GM19395 (cell line): Measurements from ENCODE around the gene TSC2.
"Not testable (repeated sequence)": the region's sequence is repeated elsewhere in the genome, so short reads cannot be mapped to it uniquely, and the experiment has no call there.

Source experiments
- ATAC-seq: cut with Tn5 transposase; IDR thresholded peaks from one replicate; pipeline ENCODE4 v1.9.1; 2021; ENCODE audit warnings: mild to moderate bottlenecking, moderate library complexity; ENCODE audit not compliant: unreplicated experiment

Gene TSC2

GRCh38 chr16:2009791-2010510, 37.8 kb upstream of the TSC2 start, which contains the start of gene ZNF598:
ZNF598 (minus strand) TSS chr16:2009821.
- ATAC-seq: peak; percentile 67

DNA sequence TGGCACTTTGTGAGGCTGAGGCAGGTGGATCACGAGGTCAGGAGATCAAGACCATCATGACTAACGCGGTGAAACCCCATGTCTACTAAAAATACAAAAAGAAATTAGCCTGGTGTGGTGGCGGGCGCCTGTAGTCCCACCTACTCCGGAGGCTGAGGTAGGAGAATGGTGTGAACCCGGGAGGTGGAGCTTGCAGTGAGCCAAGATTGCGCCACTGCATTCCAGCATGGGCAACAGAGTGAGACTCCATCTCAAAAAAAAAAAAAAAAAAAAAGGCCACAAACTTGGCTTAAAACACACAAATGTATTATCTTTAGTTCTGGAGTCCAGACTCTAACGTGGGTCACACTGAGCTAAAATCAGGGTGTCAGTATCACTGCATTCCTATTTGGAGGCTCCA, 36.1 kb upstream of the TSC2 start:
- ATAC-seq: not testable (repeated sequence)

DNA sequence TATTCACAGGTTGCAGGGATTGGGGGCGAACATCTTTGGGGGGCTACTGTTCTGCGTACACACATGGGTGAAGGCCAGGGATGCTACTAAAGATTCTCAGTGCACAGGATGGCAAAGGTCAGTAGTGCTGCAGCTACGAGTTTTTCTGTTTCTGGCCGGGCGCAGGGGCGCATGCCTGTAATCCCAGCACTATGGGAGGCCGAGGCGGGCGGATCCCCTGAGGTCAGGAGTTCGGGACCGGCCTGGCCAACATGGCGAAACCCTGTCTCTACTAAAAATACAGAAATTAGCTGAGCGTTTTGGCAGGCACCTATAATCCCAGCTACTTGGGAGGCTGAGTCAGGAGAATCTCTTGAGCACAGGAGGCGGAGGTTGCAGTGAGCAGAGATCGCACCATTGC, 34.3 kb upstream of the TSC2 start:
- no peak for ATAC-seq

DNA sequence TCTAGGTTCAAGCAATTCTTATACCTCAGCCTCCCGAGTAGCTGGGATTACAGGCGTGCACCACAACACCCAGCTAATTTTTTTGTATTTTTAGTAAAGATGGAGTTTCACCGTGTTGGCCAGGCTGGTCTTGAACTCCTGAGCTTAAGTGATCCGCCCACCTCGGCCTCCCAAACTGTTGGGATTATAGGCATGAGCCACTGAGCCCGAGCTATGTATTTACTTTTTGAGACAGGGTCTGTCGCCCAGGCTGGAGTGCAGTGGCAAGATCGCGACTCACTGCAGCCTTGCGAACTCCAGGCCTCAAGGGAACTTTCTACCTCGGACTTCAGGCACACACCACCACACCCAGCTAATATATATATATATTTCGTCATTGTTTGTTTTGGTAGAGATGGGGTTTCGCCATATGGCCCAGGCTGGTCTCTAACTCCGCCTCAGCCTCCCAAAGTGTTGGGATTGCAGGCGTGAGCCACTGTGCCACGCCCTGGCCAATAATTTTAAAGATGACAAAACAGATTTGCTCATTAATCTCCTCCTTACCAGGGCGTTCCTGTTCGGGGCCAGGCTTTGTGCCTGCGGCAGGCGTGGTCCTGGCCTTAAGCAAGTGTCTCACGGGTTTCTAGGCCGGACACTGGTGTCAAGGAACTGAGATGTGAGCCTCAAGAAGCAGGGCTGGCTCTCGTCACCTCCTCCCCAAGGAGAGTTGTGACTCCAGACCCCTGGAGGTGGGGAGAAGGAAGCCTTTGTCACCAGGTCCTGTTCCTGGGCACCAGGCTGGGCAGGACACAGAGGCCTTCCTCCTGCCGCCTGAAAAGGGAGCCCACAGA, 32.5 kb upstream of the TSC2 start:
- ATAC-seq: no peak

GRCh38 chr16:2015947-2016208, 31.9 kb upstream of the TSC2 start:
- no peak for ATAC-seq

GRCh38 chr16:2016407-2016922, 31.3 kb upstream of the TSC2 start:
- ATAC-seq: no peak

GRCh38 chr16:2019518-2019920, 28.3 kb upstream of the TSC2 start, which contains the start of gene NPW:
NPW (plus strand) TSS chr16:2019785.
- ATAC-seq: no peak

- ATAC-seq: no peak
These were observed 27.6 kb upstream of the TSC2 start for GRCh38 chr16:2019921-2020831.

DNA sequence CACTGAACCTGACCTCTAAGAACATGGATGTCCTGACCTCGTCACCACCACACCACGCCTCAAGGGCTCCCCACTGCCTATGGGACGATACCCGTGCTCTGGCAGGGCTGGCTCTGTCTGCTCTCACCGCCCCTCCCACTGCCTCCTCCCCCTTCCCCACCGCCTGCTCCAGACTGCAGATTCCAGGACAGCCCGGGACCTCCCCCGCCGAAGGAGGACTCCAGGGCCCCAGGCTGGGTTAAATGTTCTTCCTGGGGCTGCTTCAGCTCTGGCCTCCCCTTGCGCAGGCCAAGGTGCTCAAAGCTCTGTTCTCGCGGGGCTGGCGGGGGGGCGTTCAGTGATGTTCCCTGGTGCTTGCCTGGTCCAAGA, 25.1 kb upstream of the TSC2 start:
- peak; percentile 12 for ATAC-seq

GRCh38 chr16:2023092-2024031, 24.4 kb upstream of the TSC2 start:
- peak; percentile 80 for ATAC-seq

- no peak for ATAC-seq
These were observed 23.8 kb upstream of the TSC2 start for GRCh38 chr16:2024032-2024420.

- ATAC-seq: no peak
These were observed 22.5 kb upstream of the TSC2 start for GRCh38 chr16:2025251-2025650.

DNA sequence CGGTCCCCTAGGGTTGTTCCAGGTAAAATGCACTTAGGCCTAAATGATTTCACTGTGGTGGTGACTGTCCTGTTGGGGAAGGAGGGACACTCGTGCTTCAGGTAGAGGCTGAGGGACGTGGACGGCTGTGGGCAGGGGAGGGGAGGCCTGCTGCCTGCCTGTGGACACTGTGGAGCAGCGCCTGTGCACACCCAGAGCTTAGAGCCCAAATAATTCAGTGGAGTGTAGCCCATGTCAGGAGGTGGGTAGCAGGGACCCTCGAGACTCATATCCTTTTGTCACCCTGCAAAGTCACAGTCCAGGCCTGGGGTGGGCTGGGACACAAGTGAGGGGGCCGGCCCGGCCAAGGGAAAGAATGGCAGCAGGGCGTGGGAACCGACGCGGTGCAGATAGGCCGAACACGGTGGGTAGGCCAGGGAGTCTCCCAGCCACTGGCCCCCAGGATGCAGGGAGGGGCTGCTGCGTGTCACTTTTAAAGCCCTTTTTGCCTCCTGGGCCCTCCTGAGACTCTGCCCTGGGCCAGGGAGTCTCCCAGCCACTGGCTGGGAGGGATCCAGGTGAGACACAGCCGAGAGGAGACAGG, 21.8 kb upstream of the TSC2 start:
- ATAC-seq: no peak

DNA sequence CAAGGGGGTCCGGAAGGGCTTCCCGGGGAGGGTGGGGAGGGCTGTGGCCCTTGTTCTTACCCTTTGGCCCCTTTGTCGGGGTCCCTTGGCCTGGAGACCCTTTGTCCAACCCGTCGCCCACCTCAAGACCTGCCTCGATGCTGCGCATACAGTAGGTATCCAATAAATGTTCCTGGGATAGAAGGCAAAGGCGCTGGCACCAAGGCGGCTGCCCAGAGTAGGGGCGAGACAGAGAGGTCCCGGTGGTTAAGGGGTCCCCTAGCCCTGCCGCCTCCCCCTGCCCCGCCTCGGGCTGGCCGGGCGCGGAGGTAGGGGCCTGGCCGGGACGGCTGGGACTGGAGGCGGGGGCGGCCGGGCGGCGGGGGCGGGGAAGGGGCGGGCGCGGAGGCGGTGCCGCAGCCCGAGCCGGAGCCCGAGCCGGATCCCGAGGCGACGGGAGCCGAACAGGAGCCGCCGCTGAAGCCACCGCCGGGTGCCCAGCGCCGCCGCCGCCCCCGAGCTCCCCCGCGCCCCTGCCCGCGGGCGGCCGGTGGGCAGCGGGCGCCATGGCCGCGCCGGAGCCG, 21.2 kb upstream of the TSC2 start, which contains the start of gene NHERF2:
NHERF2 (plus strand) TSS at position 442 of the 563 bp plus-strand sequence; CDS start at position 546, 104 bp downstream.
- ATAC-seq: no peak

GRCh38 chr16:2027024-2028010, 20.5 kb upstream of the TSC2 start:
- no peak for ATAC-seq

- no peak for ATAC-seq
These were observed 19.6 kb upstream of the TSC2 start for GRCh38 chr16:2028146-2028545.

DNA sequence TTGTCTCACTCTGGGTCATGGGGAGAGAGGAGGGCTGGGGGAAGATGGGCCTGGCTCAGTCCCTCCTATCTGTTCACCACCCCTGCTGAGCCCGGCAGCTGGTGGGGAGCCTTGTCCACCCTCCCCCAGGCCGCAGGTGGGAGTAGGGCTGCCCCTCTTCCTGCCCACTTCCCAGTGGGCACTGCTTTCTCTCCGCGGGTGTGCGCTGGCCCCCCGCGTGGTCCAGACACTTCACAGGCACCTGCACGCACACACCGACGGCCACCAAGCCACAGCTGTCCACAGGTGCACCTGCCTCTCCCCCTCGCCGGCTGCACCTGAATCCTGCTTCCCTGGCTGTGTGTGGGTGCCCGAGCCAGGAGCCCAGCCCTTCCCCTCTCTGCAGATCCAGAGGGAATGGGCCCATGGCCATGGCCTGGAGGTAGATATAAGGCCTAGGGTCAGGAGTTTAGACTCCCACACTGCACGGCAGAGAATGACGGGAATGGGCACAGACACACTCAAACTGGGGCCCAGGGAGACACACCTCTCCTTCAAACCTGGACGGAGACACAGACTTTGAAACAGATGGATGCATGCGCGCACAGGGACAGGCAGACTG, 19.1 kb upstream of the TSC2 start:
- ATAC-seq: no peak

DNA sequence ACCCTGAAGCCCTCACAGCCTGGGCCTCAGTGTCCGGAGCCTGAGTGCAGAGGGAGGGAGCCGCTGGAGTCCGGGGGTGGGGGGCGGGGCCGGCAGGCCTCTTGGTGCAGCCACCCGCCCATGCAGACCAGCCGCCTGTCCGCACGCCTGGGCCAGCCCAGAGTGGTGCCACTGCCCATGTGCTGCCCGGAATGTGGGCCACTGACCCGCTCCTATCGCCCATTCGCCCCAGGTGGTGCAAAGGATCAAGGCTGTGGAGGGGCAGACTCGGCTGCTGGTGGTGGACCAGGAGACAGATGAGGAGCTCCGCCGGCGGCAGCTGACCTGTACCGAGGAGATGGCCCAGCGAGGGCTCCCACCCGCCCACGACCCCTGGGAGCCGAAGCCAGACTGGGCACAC, 18.4 kb upstream of the TSC2 start:
- ATAC-seq: no peak
